GM21576 (cell line): ENCODE results near the gene BCL11A.
A peak's percentile ranks its signal among the peaks of the same experiment; 100 is the strongest.
"Not testable (repeated sequence)": the region's sequence is repeated elsewhere in the genome, so short reads cannot be mapped to it uniquely, and the experiment has no call there.

Source experiments
- ATAC-seq: cut with Tn5 transposase; IDR thresholded peaks from one replicate; pipeline ENCODE4 v1.9.1; 2021; ENCODE audit warnings: mild to moderate bottlenecking, moderate library complexity; ENCODE audit not compliant: unreplicated experiment

Gene BCL11A

DNA sequence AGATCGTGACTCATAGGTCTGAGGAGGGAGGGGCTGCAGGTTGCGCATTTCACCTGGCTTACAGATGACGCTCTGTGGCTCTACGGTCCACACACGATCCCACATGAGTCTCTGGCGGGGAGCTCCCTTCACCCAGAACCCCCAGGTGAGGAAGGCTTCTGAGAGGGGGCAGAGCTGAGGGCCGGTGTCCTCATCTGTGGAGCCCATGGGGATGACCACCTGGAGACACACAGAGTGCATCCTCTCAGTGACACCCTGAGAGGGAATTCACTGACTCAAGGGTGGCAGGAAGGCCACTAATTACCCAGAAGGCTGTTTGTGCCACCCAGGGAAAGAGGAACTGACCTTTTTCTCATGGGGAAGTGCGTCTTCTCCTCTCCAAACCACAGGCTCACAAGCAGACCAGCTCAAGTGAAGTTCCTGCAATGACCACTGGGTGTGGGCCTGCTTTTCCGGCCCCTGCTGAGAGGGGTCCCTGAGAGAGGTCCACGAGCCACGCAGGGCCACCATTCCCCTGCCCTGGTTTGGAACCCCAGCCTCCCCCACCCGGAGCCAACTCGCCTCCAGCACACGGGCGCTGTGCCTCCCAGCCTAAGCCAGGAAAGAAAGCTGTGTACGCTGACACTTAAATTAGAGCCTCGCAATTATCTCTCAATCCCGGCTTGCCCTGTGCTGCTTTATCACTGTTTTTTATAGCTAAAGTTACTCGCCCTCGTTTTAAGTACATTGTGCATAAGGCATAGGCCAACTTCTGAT, 114.1 kb downstream of the BCL11A start:
- ATAC-seq = peak; percentile 97

DNA sequence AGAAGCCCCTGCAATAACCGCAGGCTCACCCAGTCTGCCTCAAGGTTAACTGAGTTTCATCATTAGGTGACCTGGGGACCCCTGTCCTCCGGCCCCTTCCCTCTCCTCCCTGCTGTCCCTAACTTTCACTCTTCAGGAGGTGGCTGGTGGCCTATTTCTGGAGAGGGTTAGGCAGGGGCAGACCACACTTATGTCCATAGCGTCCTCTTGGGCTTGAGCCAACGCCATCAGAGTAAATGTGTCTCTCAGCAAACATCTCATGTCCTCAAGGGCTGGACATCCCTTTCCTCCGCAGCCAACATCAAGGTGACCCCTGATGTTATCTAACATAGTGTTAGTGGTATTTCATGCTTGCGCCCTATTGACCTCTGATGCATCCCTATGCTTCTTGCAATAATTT, 114.8 kb downstream of the BCL11A start:
- ATAC-seq = no peak

- no peak for ATAC-seq
These were observed 115.3 kb downstream of the BCL11A start for GRCh38 chr2:60438131-60438530.

DNA sequence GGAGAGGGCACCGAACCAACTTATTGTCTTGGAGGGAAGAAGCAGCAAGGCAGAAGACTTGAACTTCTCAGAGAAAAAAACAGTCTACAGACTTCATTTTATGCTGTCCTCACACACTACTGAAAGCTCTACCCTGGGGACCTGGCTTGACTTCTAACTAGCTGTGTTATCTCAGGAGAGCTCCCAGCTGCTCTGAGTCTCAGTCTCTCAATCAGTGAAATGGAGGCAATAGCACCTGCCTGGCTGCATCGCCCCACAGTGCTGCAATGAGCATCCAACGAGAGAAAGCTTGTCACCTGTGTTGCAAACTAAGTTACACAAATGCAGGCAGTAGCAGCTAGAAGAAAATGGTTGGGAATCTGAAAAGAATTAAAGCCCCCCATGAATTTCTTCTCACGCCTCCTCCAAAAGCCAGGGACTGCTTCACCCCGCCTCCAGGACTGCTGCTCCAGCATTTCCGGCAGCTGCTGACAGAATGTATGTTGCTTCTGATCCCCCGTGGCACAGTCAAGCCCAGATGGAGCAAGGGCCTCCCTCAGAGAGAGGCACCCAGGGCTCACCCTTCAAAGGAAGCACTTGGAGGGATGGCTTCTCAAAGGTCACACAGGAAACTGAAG, 116.3 kb downstream of the BCL11A start:
- no peak for ATAC-seq

DNA sequence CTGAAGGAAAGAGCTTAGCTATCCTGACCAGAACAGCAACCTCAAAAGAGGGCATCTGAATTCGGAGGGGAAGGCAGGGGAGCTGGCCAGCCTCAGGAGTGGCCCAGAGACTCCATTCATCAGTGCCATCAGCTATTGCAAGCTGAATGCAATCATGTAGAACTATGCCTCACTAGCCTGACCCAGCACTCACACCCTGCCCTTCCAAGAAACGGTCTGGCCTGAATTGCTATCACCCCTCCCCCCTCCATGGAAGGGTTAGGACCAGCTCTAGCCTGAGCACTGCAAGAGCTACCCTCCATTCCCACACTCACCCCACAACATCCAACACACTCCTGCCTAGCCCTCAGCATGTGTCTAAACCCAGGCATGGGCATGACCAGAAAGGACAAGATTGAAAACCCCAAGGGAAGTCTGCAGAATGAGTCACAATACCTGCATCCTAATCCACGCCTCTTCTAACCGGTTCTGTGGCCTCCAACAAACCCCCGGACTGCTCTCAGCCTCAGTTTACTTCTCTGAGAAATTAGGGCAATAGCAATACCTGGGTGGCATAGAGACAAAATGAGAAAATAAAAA, 120.3 kb downstream of the BCL11A start:
- ATAC-seq = no peak

DNA sequence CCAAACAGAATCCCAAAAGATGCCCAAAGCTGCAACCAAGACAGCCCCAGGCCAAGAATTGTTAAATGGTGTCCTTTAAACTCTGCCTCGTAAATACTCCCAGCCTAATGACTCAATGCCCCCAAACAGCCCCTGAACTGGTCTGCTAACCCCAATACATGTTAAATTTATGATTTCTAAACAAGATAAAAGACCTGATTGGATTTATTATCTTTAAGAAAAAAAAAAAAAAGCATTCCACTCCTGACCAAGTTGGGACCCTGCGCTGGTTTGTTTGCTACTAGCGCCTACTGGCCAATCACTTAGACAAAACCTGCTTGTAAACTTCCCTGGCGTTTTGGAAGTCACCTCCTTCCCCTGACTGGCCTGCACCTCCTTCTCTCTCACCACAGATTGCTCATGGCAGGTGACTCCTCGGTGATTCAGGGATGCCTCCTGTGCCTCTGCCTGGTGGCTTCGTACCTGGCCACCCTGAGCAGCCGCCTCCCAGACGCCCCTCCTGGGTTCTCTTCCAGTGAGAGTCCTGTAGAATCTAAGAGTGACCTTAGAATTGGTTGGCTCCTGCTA, 121.3 kb downstream of the BCL11A start:
- ATAC-seq = no peak

GRCh38 chr2:60429681-60430080, 123.8 kb downstream of the BCL11A start:
- no peak for ATAC-seq

GRCh38 chr2:60426880-60427279, 126.6 kb downstream of the BCL11A start:
- no peak for ATAC-seq

- no peak for ATAC-seq
These were observed 127.1 kb downstream of the BCL11A start for GRCh38 chr2:60426341-60426740.

GRCh38 chr2:60424233-60424632, 129.2 kb downstream of the BCL11A start:
- ATAC-seq = no peak

DNA sequence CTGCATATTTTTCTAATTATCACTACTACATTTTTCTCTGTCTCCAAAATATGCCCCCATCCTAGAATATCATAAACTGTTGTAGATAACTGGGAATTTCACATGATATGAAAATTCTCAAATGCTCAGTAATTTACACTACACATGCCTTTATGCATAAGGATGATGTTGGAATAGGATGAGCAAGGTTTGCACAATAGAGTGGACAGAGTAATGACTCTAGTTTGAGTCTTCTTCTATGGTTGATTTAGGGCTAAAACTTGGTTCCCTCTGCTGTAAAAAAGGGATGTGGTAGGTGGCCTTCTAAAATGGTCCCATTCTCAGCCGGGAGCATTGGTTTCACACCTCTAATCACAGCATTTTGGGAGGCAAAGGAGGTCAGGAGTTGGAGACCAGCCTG, 129.9 kb downstream of the BCL11A start:
- ATAC-seq = no peak

DNA sequence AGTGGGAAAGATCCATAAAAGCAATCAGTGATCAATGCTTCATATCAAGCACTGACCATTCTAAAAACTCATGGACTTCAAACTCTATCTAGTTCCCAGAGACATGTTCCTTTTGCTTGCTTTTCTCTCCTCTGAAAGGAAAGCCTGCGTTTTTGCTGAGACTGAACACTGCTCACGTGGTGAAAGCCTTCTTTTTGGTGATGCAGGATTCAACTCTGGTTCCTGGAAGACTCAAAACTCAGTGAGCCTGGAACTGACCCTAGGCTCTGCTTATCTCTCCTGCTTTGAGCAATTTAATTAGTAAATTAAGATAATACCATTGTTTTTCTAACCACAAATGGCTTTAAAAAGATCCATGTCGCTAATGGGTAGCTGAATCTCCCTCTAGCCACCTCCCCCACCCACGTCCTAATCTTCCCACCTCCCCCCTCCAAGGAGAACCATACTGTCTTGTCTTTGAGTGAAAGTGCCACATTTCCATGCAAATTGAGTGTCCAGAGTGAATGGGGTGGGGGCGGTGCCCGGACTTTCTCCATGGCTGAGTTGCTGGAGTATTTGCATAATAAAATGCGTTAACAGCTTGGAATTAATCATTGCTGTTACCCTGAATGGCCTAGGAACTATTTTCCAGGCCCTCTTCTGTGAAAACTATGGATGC, 130.5 kb downstream of the BCL11A start:
- no peak for ATAC-seq

DNA sequence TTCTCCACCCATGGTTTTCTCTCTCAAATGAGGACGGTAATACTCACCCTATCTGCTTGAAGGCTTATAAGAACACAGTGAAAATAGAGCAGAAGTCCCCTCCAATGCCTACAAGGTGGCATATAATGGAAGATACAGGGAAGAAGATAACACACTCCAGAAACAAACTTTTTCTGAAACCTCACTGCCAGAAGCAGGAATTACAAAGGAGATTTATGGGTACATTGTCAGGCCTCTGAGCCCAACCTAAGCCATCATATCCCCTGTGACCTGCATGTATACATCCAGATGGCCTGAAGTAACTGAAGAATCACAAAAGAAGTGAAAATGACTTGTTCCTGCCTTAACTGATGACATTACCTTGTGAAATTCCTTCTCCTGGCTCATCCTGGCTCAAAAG, 136.2 kb downstream of the BCL11A start:
- not testable (repeated sequence) for ATAC-seq

- ATAC-seq = no peak
These were observed 137.0 kb downstream of the BCL11A start for GRCh38 chr2:60416221-60417008.

GRCh38 chr2:60415814-60416213, 137.6 kb downstream of the BCL11A start:
- no peak for ATAC-seq

GRCh38 chr2:60414495-60415138, 138.8 kb downstream of the BCL11A start:
- ATAC-seq = no peak

GRCh38 chr2:60413814-60414168, 139.7 kb downstream of the BCL11A start:
- ATAC-seq = peak; percentile 81

GRCh38 chr2:60413069-60413813, 140.2 kb downstream of the BCL11A start:
- peak; percentile 4 for ATAC-seq

- no peak for ATAC-seq
These were observed 140.8 kb downstream of the BCL11A start for GRCh38 chr2:60412620-60413019.

GRCh38 chr2:60412027-60412426, 141.4 kb downstream of the BCL11A start:
- no peak for ATAC-seq
